AG08395 (cell line): ENCODE results near the gene PPP1R27.
"Not testable (repeated sequence)": the region's sequence is repeated elsewhere in the genome, so short reads cannot be mapped to it uniquely, and the experiment has no call there.

ENCODE experiments used
- DNase-seq: peaks from one replicate; pipeline ENCODE4 v3.0.0; 2012; ENCODE audit warnings: mixed read lengths, low spot score

The PPP1R27 gene

GRCh38 chr17:81840826-81841778, 6.3 kb upstream of the PPP1R27 start:
- DNase-seq = no peak

GRCh38 chr17:81840059-81840458, 5.2 kb upstream of the PPP1R27 start:
- DNase-seq = not testable (repeated sequence)

GRCh38 chr17:81839301-81839700, 4.5 kb upstream of the PPP1R27 start:
- no peak for DNase-seq

- no peak for DNase-seq
Measured at GRCh38 chr17:81838753-81839255, 4.0 kb upstream of the PPP1R27 start.

- peak; percentile 48 for DNase-seq
Measured at GRCh38 chr17:81837641-81838040, 2.8 kb upstream of the PPP1R27 start.

GRCh38 chr17:81833921-81834830, 674 bp downstream of the PPP1R27 start:
- no peak for DNase-seq

- peak; percentile 98 for DNase-seq
Measured at GRCh38 chr17:81833160-81833920, 1.5 kb downstream of the PPP1R27 start, which contains the start of gene MCRIP1. Gene MCRIP1 (minus strand): TSS chr17:81833291. CDS start chr17:81824506, 8,785 bp downstream.

- DNase-seq = peak; percentile 28
Measured at GRCh38 chr17:81832608-81833159, 2.2 kb downstream of the PPP1R27 start.

GRCh38 chr17:81831957-81832607, 2.8 kb downstream of the PPP1R27 start:
- peak; percentile 52 for DNase-seq

GRCh38 chr17:81831563-81831956, 3.3 kb downstream of the PPP1R27 start:
- DNase-seq = no peak

GRCh38 chr17:81829858-81830257, 5.0 kb downstream of the PPP1R27 start:
- DNase-seq = no peak

GRCh38 chr17:81828656-81829055, 6.2 kb downstream of the PPP1R27 start:
- no peak for DNase-seq

- no peak for DNase-seq
Measured at GRCh38 chr17:81825841-81826466, 8.9 kb downstream of the PPP1R27 start.

GRCh38 chr17:81824595-81824994, 10.3 kb downstream of the PPP1R27 start:
- no peak for DNase-seq

- DNase-seq = no peak
Measured at GRCh38 chr17:81823820-81824550, 10.9 kb downstream of the PPP1R27 start.

GRCh38 chr17:81822996-81823819, 11.6 kb downstream of the PPP1R27 start:
- no peak for DNase-seq

- DNase-seq = no peak
Measured at GRCh38 chr17:81822312-81822637, 12.6 kb downstream of the PPP1R27 start.

- DNase-seq = peak; percentile 76
Measured at GRCh38 chr17:81821603-81822311, 13.1 kb downstream of the PPP1R27 start.
